SJCRH30 (cell line): ENCODE results near the gene SYNJ2. TPM values are rescaled to one million over a fixed set of nuclear protein-coding genes. Genes with fewer than 3 reads are reported as not detected.

Source experiments
- DNase-seq, 2 experiments: peaks; one replicate each; pipeline ENCODE4 v3.0.0-alpha.2; 2015 to 2020
- H3K27ac ChIP-seq: fragments of 250-450 bp; sonication (Bioruptor Pico); 2 replicates; pipeline ENCODE4 v1.5.1; 2020; ENCODE audit warnings: mild to moderate bottlenecking, moderate library complexity
- H3K27me3 ChIP-seq: fragments of 250-450 bp; sonication (Bioruptor Pico); 2 replicates; pipeline ENCODE4 v1.5.1; 2020; ENCODE audit warnings: mild to moderate bottlenecking, moderate library complexity
- H3K36me3 ChIP-seq: fragments of 250-450 bp; sonication (Bioruptor Pico); 2 replicates; pipeline ENCODE4 v1.5.1; 2020; ENCODE audit warnings: mild to moderate bottlenecking, moderate library complexity
- H3K4me1 ChIP-seq: fragments of 250-450 bp; sonication (Bioruptor Pico); 2 replicates; pipeline ENCODE4 v1.5.1; 2020; ENCODE audit warnings: mild to moderate bottlenecking, moderate library complexity
- H3K4me3 ChIP-seq: fragments of 250-450 bp; sonication (Bioruptor Pico); 2 replicates; pipeline ENCODE4 v1.5.1; 2020; ENCODE audit warnings: mild to moderate bottlenecking, moderate library complexity
- H3K9me3 ChIP-seq: fragments of 250-450 bp; sonication (Bioruptor Pico); replicated peaks from 2 replicates; pipeline ENCODE4 v1.5.1; 2020; ENCODE audit warnings: mild to moderate bottlenecking, moderate library complexity
- total RNA-seq: library from RNA; depleted of rRNA; stranded (reverse); fragments of >200 nt; shearing (Covaris generic); gene quantifications from 2 replicates; pipeline ENCODE4 v1.2.3, GENCODE V29; 2014

SYNJ2 gene
- total RNA-seq, 1 experiment from 2014 or later: 33.4 TPM

- Histone ChIP-seq H3K27ac (no peak overlapping the region), H3K9me3 (no peaks in the 10 kb centered on the region), H3K4me1 (no peaks in the 10 kb centered on the region), H3K27me3 (no peaks in the 10 kb centered on the region), H3K36me3 (peaks cover 64% of the 10 kb centered on the region), H3K4me3 (no peak overlapping the region)
- DNase-seq: no peak
Observed at GRCh38 chr6:158095031-158095430, 113.4 kb downstream of the SYNJ2 start.

- no peak for DNase-seq
- Histone ChIP-seq H3K27ac (no peak overlapping the region), H3K27me3 (no peaks in the 10 kb centered on the region), H3K4me1 (no peaks in the 10 kb centered on the region), H3K36me3 (peaks cover 61% of the 10 kb centered on the region), H3K4me3 (no peak overlapping the region), H3K9me3 (no peaks in the 10 kb centered on the region)
Observed at GRCh38 chr6:158095671-158096070, 114.0 kb downstream of the SYNJ2 start.

GRCh38 chr6:158103228-158103627, 121.6 kb downstream of the SYNJ2 start:
- no peak overlapping the region for H3K4me3 ChIP-seq
- no peaks in the 10 kb centered on the region for H3K4me1 ChIP-seq
- H3K27me3 ChIP-seq: no peaks in the 10 kb centered on the region
- no peak overlapping the region for H3K27ac ChIP-seq
- no peaks in the 10 kb centered on the region for H3K9me3 ChIP-seq
- no peak for DNase-seq
- H3K36me3 ChIP-seq: peaks cover 9% of the 10 kb centered on the region

DNA sequence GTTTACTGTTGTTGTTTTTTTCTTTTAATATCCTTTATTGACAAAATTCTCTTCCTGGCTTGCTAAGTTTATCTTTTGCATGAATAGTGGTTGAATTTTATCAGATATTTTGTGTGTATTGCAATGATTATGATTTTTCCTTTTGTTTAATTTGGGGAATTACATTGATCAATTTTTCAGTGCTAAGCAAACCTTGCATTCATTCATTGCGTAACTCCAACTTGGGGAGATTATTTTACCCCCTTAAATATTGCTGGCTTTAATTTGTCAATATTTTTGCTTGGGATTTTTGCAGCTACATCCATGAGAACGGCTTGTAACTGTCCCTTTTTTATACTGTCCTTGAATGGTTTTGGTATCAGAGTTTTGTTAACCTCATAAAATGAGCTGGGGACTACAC, 123.0 kb downstream of the SYNJ2 start:
- Histone ChIP-seq H3K9me3 (no peaks in the 10 kb centered on the region), H3K4me1 (no peaks in the 10 kb centered on the region), H3K4me3 (no peak overlapping the region), H3K36me3 (peaks cover 13% of the 10 kb centered on the region), H3K27me3 (no peaks in the 10 kb centered on the region), H3K27ac (no peak overlapping the region)
- DNase-seq: no peak

DNA sequence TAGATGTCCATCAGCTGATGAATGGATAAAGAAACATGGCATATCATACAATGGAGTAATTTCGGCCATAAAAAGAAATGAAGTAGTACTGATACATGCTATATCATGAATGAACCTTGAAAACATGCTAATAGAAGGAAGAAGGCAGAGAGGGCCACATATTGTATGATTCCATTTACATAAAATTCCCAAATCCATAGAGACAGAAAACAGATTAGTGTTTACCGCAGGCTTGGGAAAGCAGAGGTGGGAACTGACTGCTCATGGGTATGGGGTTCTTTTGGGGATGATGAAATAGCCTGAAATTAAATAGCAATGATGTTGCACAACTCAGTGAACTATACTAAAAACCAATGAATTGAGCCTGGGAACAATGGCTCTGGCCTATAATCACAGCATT, 128.1 kb downstream of the SYNJ2 start:
- no peak overlapping the region for H3K27ac ChIP-seq
- H3K4me3 ChIP-seq: no peak overlapping the region
- H3K27me3 ChIP-seq: no peaks in the 10 kb centered on the region
- H3K4me1 ChIP-seq: no peaks in the 10 kb centered on the region
- H3K36me3 ChIP-seq: peaks cover 21% of the 10 kb centered on the region
- no peaks in the 10 kb centered on the region for H3K9me3 ChIP-seq
- no peak for DNase-seq

DNA sequence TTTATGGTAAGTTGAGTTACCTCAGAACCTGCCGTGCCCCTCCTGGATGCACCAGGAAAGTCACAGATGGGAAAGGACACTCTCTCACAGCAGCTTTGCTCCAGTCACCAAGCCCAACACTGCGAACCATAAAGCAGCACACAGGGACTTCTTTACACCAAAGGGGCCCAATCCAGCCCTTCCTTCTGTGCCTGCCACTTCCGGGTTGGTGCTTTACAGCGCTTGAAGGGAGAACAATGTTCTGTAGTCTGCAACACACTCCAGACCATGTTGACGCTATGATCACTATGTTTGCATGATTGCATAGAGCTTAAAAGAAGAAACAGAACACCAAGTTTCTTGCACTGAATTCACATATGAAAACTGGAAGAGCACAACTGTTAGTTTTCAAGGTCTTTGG, 129.3 kb downstream of the SYNJ2 start:
- Histone ChIP-seq H3K27me3 (no peaks in the 10 kb centered on the region), H3K9me3 (no peaks in the 10 kb centered on the region), H3K4me1 (no peaks in the 10 kb centered on the region), H3K4me3 (no peak overlapping the region), H3K27ac (no peak overlapping the region), H3K36me3 (peaks cover 21% of the 10 kb centered on the region)
- DNase-seq: no peak

- no peak overlapping the region for H3K4me3 ChIP-seq
- H3K9me3 ChIP-seq: no peaks in the 10 kb centered on the region
- DNase-seq: no peak
- no peaks in the 10 kb centered on the region for H3K27me3 ChIP-seq
- no peak overlapping the region for H3K27ac ChIP-seq
- H3K4me1 ChIP-seq: no peaks in the 10 kb centered on the region
- H3K36me3 ChIP-seq: peaks cover 19% of the 10 kb centered on the region
Observed at GRCh38 chr6:158111987-158112386, 130.3 kb downstream of the SYNJ2 start.

DNA sequence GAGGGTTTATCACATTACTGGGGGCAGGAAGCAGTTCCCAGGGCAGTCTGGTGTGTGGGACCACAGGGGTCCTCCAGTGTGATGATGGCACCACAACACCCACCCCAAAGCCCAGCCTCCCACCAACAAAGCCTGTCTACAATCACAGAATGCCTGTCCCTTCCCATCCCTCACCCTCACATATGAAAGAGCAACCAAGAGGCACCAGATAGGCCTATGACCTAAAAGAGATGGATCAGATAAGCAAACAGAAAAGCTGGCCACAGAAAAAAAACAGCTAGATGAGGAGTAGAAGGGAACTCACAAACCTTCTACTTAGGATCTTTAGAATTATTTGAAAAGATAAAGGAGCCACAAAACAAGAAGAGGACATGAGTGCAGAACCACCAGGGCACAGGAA, 132.1 kb downstream of the SYNJ2 start:
- no peaks in the 10 kb centered on the region for H3K9me3 ChIP-seq
- no peak overlapping the region for H3K27ac ChIP-seq
- H3K4me1 ChIP-seq: no peaks in the 10 kb centered on the region
- H3K4me3 ChIP-seq: no peak overlapping the region
- H3K27me3 ChIP-seq: no peaks in the 10 kb centered on the region
- no peak for DNase-seq
- H3K36me3 ChIP-seq: peaks cover 16% of the 10 kb centered on the region

DNA sequence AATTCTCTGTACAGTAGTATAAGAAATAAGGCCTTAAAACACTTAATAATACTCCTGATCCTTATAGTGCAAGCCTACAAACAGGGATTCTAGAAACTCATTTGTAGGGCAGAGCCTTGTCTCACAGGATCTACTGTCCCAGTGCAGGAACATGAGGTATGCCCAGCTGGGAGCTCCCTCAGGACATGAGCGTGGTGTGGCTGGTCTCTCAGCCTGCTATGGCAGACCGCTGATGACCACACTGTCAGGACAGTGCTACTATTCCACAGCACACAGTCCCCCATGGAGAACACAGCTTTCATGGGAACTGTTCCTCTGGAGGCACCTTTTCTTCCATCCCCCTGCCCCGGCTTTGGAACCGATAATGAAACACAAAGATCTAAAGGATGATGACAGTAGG, 133.4 kb downstream of the SYNJ2 start:
- no peak overlapping the region for H3K27ac ChIP-seq
- no peaks in the 10 kb centered on the region for H3K27me3 ChIP-seq
- DNase-seq: no peak
- H3K4me1 ChIP-seq: no peaks in the 10 kb centered on the region
- H3K4me3 ChIP-seq: no peak overlapping the region
- peaks cover 10% of the 10 kb centered on the region; the same call in 1 of the 2 replicates for H3K36me3 ChIP-seq
- no peaks in the 10 kb centered on the region for H3K9me3 ChIP-seq

DNA sequence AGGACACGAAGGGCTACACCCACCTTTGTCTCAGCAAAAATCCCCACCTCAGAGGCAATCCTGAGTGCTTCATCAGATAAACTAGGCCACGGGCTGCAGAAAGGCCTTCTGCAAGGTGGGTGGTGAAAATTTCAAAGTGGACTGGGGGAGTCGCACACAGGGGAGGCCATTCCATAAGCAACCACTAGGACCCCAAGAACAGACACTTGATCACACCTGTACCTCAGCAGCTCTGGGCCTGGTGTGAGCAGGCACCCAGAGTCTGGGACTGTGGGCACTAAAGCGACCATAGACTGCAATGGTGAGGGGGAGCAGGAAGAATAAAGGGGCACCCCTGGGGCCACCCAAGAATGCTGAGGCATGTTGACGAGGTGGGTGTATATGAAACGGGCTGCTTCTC, 133.8 kb downstream of the SYNJ2 start:
- DNase-seq: no peak
- Histone ChIP-seq H3K9me3 (no peaks in the 10 kb centered on the region), H3K36me3 (peaks cover 12% of the 10 kb centered on the region; the same call in 1 of the 2 replicates), H3K4me1 (no peaks in the 10 kb centered on the region), H3K27me3 (no peaks in the 10 kb centered on the region), H3K4me3 (no peak overlapping the region), H3K27ac (no peak overlapping the region)

DNA sequence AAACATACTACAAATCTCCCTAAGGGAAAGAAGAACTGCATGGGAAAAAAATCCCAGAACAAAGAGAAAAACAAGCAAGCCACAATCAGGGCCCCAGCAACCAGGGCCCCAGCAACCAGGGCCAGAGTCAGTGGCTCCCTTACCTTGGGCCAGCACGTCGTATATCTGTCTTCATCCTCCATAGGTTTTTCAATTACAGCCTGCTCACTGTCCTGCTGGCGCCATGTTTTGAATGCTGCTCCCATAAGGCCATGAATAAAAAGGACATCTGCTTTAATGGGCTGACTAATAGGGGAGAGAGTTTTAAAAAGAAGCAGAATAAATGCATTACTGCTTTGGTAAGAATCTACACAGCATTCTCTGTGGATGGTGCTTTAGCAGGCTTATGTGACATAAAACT, 137.2 kb downstream of the SYNJ2 start:
- no peaks in the 10 kb centered on the region for H3K27me3 ChIP-seq
- H3K9me3 ChIP-seq: no peaks in the 10 kb centered on the region
- peaks cover 8% of the 10 kb centered on the region; the same call in 1 of the 2 replicates for H3K36me3 ChIP-seq
- H3K4me3 ChIP-seq: no peak overlapping the region
- H3K4me1 ChIP-seq: peaks cover 4% of the 10 kb centered on the region
- DNase-seq: no peak
- no peak overlapping the region for H3K27ac ChIP-seq

DNA sequence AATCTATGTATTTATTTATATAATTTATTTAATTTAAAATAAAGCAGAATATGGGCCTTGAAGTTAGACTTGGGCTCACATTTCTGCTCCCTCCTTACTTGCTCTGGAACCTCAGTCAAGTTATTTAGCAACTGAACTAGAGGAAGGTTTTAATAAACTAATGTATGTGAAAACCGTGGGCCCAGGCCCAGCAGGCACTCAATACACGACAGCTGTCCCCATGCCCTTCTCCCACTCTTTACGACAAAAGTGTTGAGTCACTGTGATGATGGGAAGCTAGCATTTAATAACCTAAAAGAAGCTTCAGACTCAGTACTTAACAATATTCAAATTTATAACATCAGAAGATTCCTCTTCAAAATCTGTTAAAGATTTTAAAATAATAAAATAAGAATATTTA, 139.7 kb downstream of the SYNJ2 start:
- Histone ChIP-seq H3K36me3 (peaks cover 7% of the 10 kb centered on the region; the same call in 1 of the 2 replicates), H3K9me3 (no peaks in the 10 kb centered on the region), H3K27me3 (no peaks in the 10 kb centered on the region), H3K27ac (no peak overlapping the region), H3K4me3 (no peak overlapping the region), H3K4me1 (peaks cover 4% of the 10 kb centered on the region)
- DNase-seq: peak; percentile 7 to 18

DNA sequence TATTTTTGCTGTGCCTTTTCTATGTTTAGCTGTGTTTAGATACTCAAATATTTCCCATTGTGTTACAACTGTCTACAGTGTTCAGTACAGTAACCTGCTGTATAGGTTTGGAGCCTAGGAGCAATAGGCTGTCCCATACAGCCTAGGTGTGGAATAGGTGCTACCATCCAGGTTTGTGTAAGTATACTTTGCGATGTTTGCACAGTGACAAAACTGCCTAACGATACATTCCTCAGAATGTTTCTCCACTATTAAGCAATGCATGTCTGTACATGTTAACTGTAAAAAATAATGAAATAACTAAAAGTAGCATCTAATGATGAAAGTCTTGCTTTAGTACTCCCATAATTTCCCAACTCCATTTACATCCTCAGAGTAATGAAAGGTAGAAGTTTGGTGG, 140.4 kb downstream of the SYNJ2 start:
- Histone ChIP-seq H3K4me1 (peaks cover 4% of the 10 kb centered on the region), H3K27ac (no peak overlapping the region), H3K36me3 (peaks cover 7% of the 10 kb centered on the region; the same call in 1 of the 2 replicates), H3K4me3 (no peak overlapping the region), H3K9me3 (no peaks in the 10 kb centered on the region), H3K27me3 (no peaks in the 10 kb centered on the region)
- DNase-seq: no peak

GRCh38 chr6:158124288-158124687, 142.6 kb downstream of the SYNJ2 start:
- Histone ChIP-seq H3K4me3 (no peak overlapping the region), H3K36me3 (peaks cover 7% of the 10 kb centered on the region; the same call in 1 of the 2 replicates), H3K27ac (no peak overlapping the region), H3K9me3 (no peaks in the 10 kb centered on the region), H3K27me3 (no peaks in the 10 kb centered on the region), H3K4me1 (peaks cover 4% of the 10 kb centered on the region)
- DNase-seq: no peak

DNA sequence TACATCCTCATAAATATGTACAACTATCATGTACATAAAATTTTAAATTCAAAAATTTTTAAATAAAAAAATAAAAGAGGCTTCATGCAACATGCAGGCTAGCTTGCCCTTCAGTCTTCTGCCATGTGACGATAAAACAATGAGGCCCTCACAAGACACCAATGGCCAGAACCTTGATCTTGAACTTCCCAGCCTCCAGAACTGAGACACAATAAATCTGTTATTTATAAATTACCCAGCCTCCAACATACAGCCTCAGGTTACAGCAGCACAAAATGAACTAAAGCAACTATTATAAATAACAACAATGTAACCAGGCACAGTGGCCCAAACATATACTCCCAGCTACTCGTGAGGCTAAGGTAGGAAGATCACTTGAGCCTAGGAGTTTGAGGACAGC, 143.6 kb downstream of the SYNJ2 start:
- Histone ChIP-seq H3K4me1 (peaks cover 4% of the 10 kb centered on the region), H3K9me3 (no peaks in the 10 kb centered on the region), H3K36me3 (peaks cover 7% of the 10 kb centered on the region; the same call in 1 of the 2 replicates), H3K27ac (no peak overlapping the region), H3K27me3 (no peaks in the 10 kb centered on the region), H3K4me3 (no peak overlapping the region)
- DNase-seq: no peak

DNA sequence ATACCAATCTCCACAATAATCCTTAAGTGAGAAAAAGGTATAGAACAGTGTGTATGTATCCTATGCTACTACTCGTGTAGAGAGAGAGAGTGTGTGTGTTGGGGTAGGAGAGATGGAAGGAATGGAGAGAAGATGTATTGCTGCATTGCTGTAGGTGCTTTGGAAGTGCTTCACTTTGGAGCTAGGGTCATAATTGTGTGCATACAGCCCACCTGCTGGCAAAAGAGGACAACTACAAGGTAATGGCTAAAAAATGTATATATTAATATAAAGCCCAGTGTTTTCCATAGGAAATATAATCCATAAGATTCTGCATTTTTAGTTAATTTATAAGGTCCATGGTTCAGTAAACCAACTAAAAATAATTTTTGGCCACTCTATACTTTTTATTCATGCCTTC, 150.3 kb downstream of the SYNJ2 start:
- no peak overlapping the region for H3K27ac ChIP-seq
- peaks cover 4% of the 10 kb centered on the region for H3K36me3 ChIP-seq
- H3K4me3 ChIP-seq: no peak overlapping the region
- H3K4me1 ChIP-seq: no peaks in the 10 kb centered on the region
- no peaks in the 10 kb centered on the region for H3K9me3 ChIP-seq
- peak; percentile 48 to 73 for DNase-seq
- no peaks in the 10 kb centered on the region for H3K27me3 ChIP-seq
